Measurements from ENCODE around the gene EXD1.
"Not testable (repeated sequence)": the region's sequence is repeated elsewhere in the genome, so short reads cannot be mapped to it uniquely, and the experiment has no call there.

Gene EXD1, protein sequence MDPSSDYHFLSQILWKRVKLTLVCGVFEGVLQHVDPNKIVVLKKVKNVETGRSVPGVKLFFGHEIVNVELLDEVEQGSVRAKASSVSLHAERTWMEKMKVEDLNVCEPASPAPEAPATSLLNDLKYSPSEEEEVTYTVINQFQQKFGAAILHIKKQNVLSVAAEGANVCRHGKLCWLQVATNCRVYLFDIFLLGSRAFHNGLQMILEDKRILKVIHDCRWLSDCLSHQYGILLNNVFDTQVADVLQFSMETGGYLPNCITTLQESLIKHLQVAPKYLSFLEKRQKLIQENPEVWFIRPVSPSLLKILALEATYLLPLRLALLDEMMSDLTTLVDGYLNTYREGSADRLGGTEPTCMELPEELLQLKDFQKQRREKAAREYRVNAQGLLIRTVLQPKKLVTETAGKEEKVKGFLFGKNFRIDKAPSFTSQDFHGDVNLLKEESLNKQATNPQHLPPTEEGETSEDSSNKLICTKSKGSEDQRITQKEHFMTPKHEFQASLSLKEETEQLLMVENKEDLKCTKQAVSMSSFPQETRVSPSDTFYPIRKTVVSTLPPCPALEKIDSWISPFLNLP

DNA sequence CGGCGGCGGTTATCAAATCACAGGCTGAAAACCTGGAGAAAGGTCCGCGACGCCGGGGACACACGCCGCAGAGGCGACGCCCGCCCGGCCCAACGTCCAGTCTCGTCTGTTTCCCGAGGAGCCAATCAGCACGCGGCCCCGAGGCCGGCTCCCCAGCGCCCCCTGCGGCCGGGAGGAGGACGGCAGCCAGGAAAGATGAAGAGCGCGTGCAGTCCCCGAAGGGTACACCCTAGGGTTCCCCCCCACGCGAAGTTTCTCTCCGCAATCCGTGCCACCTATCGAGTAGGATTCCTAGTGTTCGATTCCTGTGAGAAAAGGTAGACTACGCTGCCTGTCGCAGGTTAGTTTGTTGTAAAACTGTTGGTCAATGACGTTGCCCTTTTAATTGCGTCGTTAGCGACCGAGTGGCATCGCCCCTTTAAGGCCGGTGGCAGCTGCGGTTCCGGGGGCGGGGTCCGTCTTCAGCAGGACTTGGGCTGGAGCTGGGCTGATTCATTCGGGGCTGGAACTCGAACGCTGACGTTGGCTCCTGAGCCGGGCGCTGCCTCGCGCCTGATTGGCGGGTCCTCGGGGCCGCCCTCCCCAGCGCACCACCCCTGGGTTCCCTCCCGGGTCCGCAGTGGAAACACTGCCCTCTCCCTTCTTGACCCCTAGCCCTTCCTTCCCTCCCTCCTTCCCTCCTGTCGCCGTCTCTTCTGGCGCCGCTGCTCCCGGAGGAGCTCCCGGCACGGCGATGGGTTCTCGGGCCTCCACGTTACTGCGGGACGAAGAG lies at the start of gene EXD1, which contains the start of gene CHP1:
EXD1 (minus strand) TSS at position 108 of the 772 bp plus-strand sequence. CDS start 4,182 bp downstream, outside the sequence.
CHP1 (plus strand) TSS at position 619 of the 772 bp plus-strand sequence; CDS start at position 734, 115 bp downstream.
- peak; percentile 91 for DNase-seq

DNA sequence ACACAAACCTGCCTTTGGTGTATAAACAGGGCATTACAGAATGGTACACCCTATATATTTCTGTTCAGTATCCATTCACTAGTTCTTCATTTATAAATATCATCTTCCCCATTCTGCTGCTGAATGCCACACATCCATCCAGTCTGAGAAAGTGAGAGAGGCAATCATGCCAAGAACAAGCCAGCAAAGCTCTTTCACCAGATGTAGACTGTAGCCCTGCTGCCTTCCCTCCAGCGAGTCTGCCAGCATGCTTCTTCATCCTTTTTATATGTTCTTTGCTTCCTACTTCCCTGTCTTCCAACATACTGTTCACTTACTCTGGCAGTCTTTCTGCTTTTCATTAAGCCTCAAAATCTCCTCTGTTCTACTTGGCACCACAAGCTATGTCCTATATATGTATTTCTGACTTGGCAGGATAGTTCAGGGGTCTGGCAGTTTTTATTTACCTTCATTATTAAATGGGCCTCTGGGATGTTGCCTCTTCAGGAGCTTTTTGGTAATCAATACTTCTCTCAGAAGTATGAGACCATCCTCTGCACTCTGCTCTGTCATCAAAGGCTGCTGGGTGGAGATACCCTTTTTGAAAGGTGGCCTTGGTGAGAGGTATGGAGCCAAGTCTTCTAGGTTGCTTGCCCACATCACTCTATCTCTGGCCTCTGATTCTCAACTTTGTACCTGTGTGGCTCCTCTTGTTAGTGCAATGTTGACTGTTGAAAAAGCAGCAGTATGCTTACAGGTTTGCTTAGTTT lies 49.2 kb upstream of the EXD1 start:
- DNase-seq = no peak

DNA sequence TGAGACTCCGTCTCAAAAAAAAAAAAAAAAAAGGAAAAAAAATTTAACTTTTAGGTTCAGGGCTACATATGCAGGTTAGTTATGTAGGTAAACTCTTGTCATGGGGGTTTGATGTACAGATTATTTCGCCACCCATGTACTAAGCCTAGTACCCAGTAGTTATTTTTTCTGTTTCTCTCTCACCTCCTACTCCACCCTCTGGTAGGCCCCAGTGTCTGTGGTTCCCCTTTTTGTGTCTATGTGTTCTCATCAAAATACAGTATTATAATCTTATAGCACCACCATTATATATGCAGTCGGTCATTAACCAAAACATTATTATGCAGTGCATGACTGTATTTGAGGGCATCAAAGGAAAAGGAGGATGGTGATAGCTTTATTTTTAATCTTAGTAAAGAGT lies 47.8 kb upstream of the EXD1 start:
- no peak for DNase-seq

DNA sequence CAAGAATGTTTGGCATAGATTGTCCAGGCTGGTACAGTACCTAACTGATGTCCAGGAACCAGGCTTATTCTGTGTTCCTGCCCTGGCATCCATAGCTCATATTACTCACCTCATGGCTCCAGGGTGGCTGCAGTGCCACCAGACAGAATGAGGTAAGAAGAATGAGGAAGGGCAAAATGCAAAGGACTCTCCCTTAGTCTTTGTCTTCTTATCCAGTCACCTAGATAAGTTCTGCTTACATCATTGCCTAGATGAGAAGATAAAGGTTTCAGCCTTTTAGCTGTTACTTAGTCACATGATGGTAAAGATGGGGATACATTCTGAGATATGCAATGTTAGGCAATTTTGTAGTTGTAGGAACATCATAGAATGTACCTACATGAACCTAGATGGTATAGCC lies 46.3 kb upstream of the EXD1 start:
- no peak for DNase-seq

DNA sequence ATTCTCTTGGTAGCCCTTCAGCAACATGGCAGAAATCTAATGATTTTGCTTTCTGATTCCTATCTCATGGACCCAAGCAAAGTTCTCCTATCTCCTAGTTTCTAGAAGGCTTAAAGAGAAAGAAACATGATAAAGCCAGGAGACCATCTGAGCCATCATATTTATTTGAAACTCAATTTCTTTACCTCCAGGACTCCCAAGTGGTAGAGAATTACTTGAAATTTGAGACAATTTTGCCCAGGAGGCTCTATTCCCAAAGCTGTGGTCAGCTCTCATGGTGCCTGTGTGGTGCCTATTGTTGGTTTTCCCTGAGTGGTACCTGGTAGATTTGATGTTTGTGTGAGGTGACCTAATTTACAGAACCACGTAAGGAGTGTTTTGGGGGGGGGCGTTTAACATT lies 39.3 kb upstream of the EXD1 start:
- DNase-seq = no peak

DNA sequence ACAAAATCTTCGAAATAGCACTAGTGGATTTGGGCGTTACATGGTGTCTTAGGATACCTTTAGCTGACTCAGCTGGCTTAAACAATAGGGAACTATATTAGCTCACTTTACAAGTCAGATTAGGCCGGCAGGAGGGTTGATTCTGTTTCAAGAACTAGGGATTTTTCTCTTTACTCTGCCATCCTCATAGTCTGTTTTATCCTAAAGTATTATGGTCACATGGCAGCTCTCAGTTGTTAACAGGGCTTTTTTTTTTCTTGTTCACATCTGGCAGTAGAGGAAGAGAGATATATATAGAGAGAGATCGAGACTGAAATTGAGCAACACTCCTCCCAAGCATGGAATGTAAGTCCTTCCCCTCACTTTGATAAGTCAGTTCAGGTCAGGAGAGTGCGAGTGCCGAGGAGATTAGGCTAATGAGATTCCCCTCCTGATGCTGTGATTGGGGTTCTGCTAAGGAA lies 33.4 kb upstream of the EXD1 start:
- no peak for DNase-seq

DNA sequence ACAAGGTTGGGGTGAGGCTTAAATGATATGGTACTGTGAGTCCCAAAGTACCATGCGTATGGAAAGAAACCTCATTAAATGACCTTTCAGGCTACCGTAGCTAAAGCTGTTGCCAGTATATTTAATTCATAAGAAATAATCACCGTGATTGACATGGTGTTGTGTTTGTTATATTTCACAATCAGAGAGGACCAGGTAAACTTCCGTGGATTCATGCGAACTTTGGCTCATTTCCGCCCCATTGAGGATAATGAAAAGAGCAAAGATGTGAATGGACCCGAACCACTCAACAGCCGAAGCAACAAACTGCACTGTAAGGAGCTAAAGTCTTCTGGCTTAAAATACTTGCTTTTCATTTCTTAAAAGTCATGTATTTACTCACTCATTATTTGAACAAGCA lies 32.0 kb upstream of the EXD1 start:
- no peak for DNase-seq

DNA sequence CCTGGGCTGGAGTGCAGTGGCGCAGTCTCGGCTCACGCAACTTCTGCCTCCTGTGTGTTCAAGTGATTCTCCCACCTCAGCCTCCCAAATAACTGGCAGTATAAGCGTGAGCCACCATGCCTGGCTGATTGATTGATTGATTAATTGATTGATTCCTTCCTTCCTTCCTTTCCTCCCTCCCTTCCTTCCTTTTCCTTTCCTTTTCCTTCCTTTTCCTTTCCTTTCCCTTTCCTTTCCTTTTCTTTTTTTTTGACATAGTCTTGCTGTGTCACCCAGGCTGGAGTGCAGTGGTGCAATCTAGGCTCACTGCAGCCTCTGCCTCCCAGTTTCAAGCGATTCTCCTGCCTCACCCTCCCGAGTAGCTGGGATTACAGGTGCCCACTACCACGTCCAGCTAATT lies 30.4 kb upstream of the EXD1 start:
- DNase-seq = not testable (repeated sequence)

DNA sequence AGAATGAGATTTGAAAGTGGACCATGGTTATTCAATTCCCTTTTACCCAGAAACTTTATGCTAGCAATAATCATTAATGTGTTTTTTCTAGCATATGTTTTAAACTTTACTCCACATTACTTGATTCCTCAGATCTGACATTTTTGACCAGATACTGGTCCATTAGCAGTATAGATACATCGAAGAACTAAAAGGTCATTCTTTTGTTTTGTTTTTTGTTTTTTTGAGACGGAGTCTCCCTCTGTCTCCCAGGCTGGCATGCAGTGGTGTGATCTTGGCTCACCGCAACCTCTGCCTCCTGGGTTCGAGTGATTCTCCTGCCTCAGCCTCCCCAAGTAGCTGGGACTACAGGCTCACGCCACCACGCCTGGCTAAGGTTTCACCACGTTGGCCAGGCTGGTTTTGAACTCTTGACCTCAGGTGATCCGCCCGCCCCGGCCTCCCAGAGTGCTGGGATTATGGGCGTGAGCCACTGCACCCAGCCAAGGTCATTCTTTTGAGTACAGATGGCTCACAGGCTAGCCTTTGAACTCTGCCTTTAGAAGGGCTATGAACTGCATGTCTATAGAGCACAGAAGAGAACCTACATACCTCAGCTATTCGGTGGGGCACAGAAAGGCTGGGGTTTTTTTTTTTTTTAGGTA lies 29.1 kb upstream of the EXD1 start:
- no peak for DNase-seq

DNA sequence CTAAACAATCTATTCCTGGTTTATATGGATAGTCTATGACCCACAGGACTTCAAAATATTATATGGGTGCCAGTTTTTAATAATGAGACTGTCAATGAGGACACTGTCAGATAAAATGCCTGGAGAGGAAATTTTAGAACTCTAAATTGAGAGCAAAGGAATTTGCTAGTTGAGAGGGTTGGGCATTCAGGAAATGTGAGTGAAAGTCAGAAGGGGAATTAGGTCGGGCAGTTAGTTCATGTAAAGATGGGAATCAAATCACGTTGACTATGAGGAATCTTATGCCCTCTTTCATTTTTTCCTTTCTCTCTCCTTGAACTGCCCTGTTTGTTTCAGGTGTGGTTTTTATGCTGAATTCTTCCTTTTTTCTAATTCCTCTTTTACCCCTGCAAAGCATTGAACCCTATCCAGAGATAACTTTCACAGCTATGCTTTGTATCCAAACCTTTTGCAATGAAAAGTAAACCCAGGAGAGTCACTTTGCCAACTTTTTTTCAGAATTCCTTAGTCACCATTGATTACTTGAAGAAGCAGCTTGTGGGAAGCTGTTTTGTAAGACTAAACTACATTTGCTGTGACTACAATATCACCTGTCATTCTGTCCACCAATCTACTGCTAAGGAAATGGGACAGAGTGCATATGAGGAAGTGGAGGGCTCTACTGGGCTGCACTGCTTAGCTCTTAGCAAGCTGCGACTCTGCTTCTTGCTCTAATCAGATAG lies 28.4 kb upstream of the EXD1 start:
- DNase-seq = no peak

DNA sequence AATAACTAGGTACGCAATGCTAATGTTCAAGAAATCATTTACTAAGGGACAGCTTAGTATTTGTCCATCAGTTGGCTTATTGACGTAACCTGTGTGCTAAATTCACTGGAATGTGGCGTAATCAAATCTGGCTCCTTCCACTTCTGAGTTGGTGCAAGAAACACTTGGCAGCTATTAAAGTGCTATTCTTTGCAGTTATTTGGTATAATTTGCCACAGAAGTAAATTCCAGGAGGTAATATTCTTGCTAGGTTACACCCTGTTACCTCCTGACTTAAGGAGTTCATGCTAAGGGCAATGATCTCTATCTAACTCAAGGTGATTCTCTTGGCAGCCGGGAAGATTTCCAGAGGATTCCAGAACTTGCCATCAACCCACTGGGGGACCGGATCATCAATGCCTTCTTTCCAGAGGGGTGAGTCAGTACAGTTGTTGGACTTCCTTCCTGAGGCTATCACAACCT lies 26.1 kb upstream of the EXD1 start:
- no peak for DNase-seq

DNA sequence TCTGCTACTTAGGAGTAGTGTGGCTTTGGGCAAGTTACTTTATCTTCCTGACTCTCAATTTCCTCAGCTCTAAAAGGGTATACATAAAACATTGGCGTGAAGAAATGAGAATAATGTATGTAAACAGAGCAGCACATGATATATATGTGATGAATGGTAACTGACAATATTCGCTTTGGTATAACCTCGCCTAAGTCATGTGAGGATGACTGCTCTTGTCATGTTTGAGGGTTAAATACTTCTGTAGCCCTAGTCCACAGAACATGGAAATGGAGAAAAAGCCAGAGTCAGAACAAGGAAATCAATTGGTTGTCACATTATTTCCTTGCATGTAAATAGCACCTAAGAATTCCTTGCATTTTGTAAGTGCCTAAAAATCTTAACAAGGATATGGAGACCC lies 25.5 kb upstream of the EXD1 start:
- no peak for DNase-seq

DNA sequence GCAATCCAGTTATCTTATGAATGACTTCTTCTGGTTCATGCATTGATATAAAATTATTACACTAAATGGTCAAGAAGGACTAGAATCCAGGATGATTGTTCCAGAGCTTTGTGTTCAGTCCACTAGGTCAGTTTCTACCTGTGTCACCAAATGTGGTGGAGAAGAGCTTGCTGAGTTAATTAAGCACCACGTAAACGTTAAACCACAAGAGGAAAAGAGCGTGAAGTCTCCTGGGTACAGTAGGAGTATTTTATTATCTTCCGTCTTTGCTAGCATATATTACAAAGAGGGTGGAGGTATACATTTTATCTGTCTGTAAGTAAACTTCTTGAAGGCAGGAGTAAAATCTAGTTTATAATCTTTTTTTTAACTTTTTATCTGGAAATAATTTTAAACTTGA lies 24.0 kb upstream of the EXD1 start:
- peak; percentile 8 for DNase-seq

DNA sequence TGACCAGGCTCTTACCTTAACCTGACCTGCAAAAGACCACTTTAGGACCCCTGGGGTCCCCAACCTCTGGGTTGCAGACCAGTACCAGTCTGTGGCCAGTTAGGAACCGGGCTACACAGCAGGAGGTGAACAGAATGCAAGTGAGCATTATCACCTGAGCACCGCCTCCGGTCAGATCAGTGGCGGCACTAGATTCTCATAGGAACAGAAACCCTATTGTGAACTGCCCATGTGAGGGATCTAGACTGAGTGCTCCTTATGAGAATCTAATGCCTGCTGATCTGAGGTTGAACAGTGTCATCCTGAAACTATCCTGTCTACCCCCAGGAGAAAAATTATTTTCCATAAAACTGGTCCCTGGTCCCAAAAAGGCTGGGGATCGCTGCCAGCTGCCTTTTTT lies 20.9 kb upstream of the EXD1 start:
- no peak for DNase-seq

DNA sequence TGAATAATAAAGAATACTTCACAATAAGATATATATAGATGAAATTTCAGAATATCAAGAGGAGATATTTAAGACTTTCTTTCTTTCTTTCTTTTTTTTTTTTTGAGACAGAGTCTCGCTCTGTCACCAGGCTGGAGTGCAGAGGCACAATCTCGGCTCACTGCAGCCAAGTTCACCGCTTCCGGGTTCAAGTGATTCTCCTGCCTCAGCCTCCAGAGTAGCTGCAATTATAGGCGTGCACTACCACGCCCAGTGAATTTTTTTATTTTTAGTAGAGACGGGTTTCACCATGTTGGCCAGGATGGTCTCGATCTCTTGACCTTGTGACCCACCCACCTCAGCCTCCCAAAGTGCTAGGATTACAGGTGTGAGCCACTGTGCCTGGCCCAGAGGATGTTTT lies 20.2 kb upstream of the EXD1 start:
- DNase-seq = not testable (repeated sequence)

DNA sequence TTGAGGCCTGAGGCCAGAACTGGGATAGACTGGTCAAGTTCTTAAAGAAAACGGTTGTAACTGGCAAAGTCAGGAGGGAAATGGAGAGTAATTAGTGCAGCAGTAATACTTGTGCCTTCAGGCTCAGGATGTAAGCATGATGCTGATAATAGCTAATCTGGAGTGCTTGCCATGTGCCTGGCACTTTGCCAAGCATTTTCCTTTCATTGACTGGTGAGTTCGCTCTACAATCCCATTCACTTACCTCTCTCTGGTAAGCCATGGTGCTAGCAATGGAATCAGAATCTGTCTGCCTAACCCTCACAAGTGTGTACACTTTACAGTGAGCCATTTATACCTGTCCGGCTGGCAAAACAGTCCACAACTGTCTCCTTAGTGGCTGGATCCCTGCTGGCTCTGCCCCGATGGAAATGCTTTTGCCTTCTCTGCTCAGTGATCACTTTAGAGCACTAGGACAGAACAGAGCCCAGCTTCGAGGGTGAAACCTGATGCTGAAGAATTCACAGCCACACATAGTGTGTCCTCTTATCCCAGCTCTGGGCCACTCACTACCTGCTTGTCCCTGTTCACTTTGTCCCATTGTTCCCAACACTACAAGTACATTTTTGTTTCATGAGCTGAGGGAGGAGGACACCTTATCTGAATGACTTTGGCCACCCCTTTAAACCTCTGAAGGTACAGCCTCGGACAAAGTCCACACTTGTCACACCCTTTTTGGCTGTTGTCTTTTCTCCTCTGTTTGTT lies 10.8 kb upstream of the EXD1 start:
- no peak for DNase-seq

DNA sequence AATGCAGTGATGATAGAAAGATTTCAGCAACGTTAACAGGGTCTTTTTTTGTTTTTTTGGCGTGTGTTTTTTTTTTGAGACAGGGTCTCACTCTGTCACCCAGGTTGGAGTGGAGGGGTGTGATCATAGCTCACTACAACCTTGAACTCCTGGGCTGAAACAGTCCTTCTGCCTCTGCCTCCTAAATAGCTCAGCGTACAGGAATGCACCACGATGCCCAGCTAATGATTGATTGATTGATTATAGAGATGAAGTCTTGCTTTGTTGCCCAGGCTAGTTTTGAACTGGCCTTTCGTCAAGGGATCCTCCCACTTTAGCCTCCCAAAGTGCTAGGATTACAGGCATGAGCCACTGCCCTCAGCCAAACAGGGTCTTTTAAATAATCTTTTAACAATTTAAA lies 7.5 kb upstream of the EXD1 start:
- DNase-seq = no peak

DNA sequence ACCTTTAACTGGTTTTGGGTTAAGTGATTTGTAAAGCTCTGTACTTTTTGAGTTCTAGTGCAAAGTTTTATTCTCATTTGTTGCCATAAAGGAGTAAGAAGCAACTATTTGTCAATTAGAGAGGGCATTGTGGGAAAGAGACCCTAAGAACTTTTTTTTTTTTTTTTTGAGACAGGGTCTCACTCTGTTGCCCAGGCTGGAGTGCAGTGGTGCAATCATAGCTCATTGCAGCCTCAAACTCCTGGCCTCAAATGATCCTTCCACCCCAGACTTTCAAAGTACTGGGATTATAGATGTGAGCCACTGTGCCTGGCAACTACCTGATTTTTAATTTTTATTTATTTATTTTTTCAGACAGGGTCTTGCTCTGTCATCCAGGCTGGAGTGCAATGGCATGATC lies 5.4 kb upstream of the EXD1 start:
- no peak for DNase-seq

DNA sequence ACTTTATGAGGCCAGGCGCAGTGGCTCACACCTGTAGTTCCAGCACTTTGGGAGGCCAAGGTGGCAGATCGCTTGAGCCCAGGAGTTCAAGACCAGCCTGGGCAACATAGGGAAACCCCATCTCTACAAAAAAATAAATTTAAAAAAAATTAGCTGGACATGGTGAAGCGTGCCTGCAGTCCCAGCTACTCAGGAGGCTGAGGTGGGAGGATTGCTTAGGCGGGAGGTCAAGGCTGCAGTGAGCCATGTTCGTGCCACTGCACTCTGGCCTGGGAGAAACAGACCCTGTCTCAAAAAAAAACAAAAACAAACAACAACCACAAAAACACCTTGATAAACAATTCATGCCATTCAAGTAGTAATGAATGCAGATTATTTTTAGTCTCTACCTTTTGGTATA lies 4.7 kb upstream of the EXD1 start:
- not testable (repeated sequence) for DNase-seq

DNA sequence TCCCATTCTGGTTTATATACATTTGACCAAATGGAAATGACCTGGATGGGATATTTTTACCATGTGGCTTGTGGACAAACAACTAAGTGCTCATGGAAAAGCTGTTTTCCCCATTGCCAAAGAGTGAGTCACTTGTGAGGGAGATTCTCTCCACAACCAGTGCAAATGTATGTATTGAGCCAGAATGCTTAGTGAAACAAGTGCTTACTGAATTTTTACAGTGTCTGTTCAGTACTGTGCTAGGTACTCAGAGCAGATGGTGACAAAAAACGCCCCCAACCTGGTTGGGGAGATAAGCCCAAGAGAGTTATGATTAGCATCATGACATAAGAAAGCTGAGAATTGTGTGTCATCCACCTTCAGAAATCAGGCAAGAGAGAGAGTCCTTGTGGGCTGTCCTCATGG lies 2.8 kb upstream of the EXD1 start:
- no peak for DNase-seq

All from NCI-H526 treated with DMSO at 0.1 percent for 48 hours (cell line).